Skeletal muscle tissue (tissue), 2 donors: ENCODE data around the gene LRRD1. TPM values are rescaled to one million over a fixed set of nuclear protein-coding genes. Genes with fewer than 3 reads are reported as not detected.

Experiments
- small RNA-seq: library from RNA; depleted of rRNA; stranded (forward); fragments of <200 nt; gene quantifications from one replicate; pipeline ENCODE3, GENCODE V24; 2014
- total RNA-seq: library from RNA; depleted of rRNA; stranded (reverse); fragments of >200 nt; gene quantifications from one replicate; pipeline ENCODE4 v1.2.3, GENCODE V29; 2014

Gene LRRD1
- total RNA-seq, 1 donor from 2014 or later, result 0.52 TPM

Small RNA genes lying within 50 kb of the gene (small RNA-seq; reads per million reads assigned to genes)
- gene MIR1285-1 (0.09 reads per million), gene RF00019 (not detected)

Other genes with a start within 250 kb of the LRRD1 start
- gene AKAP9, start 238.3 kb downstream of the LRRD1 start, total RNA-seq, result 57.9 TPM
- 68.9 TPM for gene CYP51A1, start 44.7 kb downstream of the LRRD1 start, total RNA-seq
- gene KRIT1, start 66.8 kb upstream of the LRRD1 start, total RNA-seq, result 43.8 TPM
- gene ANKIB1, start 66.8 kb upstream of the LRRD1 start, total RNA-seq, result 31.3 TPM